HepG2 (cell line): ENCODE data around the gene NFAT5. TPM values are rescaled to one million over a fixed set of nuclear protein-coding genes. Genes with fewer than 3 reads are reported as not detected.

ENCODE experiments used
- CHCHD3 ChIP-seq: sonication (generic); formaldehyde crosslinking; IDR thresholded peaks from 2 replicates; pipeline ENCODE4 v1.8.0; 2022; ENCODE audit warnings: mild to moderate bottlenecking, missing genetic modification reagents, moderate library complexity
- HNRNPL ChIP-seq: fragments of 200-400 bp; formaldehyde crosslinking; IDR thresholded peaks from 2 replicates; pipeline ENCODE4 v1.6.1; 2017; ENCODE audit warnings: mild to moderate bottlenecking, low read depth, low read length
- IKZF1 ChIP-seq: fragments of 450-650 bp; IDR thresholded peaks from 2 replicates; pipeline ENCODE4 v1.7.1; 2016
- KAT8 ChIP-seq: IDR thresholded peaks from 2 replicates; pipeline ENCODE4 v1.6.1; 2016; ENCODE audit warnings: missing genetic modification reagents, missing compliant biosample characterization
- MIXL1 ChIP-seq: IDR thresholded peaks from 2 replicates; pipeline ENCODE4 v1.6.1; 2016
- POGZ ChIP-seq: sonication (generic); formaldehyde crosslinking; IDR thresholded peaks from 2 replicates; pipeline ENCODE4 v1.4.0; 2020; ENCODE audit warnings: mild to moderate bottlenecking, missing genetic modification reagents
- RCOR2 ChIP-seq: IDR thresholded peaks from 2 replicates; pipeline ENCODE4 v1.6.1; 2016; ENCODE audit warnings: missing biosample characterization, missing genetic modification reagents
- SCMH1 ChIP-seq: sonication (generic); formaldehyde crosslinking; IDR thresholded peaks from 2 replicates; pipeline ENCODE4 v1.9.0; 2021; ENCODE audit warnings: missing genetic modification reagents, mild to moderate bottlenecking, borderline replicate concordance
- TFE3 ChIP-seq: IDR thresholded peaks from 2 replicates; pipeline ENCODE4 v1.6.1; 2016
- ZBTB4 ChIP-seq: sonication (generic); formaldehyde crosslinking; IDR thresholded peaks from 2 replicates; pipeline ENCODE4 v1.4.0; 2020; ENCODE audit warnings: missing genetic modification reagents, mild to moderate bottlenecking, borderline replicate concordance
- ZFX ChIP-seq: sonication (generic); formaldehyde crosslinking; IDR thresholded peaks from 2 replicates; pipeline ENCODE4 v1.4.0; 2020; ENCODE audit warnings: mild to moderate bottlenecking, low read depth, missing genetic modification reagents, moderate library complexity
- ZNF34 ChIP-seq: sonication (generic); formaldehyde crosslinking; IDR thresholded peaks from 2 replicates; pipeline ENCODE4 v1.4.0; 2020; ENCODE audit warnings: mild to moderate bottlenecking, missing genetic modification reagents, borderline replicate concordance
- ZNF556 ChIP-seq: sonication (generic); formaldehyde crosslinking; IDR thresholded peaks from 2 replicates; pipeline ENCODE4 v1.4.0; 2020; ENCODE audit warnings: mild to moderate bottlenecking, missing genetic modification reagents, borderline replicate concordance
- ZNF607 ChIP-seq: sonication (generic); formaldehyde crosslinking; IDR thresholded peaks from 2 replicates; pipeline ENCODE4 v1.5.1; 2020; ENCODE audit warnings: missing genetic modification reagents, mild to moderate bottlenecking, borderline replicate concordance
- ZNF720 ChIP-seq: sonication (generic); formaldehyde crosslinking; IDR thresholded peaks from 2 replicates; pipeline ENCODE4 v1.4.0; 2020; ENCODE audit warnings: missing genetic modification reagents
- ZNF761 ChIP-seq: sonication (generic); formaldehyde crosslinking; conservative IDR thresholded peaks from 2 replicates; pipeline ENCODE4 v1.4.0; 2020; ENCODE audit warnings: mild to moderate bottlenecking, missing genetic modification reagents
- polyA plus RNA-seq, 8 experiments: library from polyadenylated mRNA; depleted of rRNA in 3 of 8; stranded (reverse) in 7 of 8; unstranded in 1 of 8; fragments of >200 nt; fragmentation: Illumina TruSeq in 4 of 8; extraction: Trizol in 4 of 8; gene quantifications; 2 replicates each; pipeline versions ENCODE4 v1.2.1 to v1.2.3, GENCODE V29; 2011 to 2016; ENCODE audit warnings: low read depth in 4 of 8, missing spikeins in 1 of 8, mixed read lengths in 1 of 8; ENCODE audit not compliant: insufficient read depth in 1 of 8
- total RNA-seq, 5 experiments: library from RNA; depleted of rRNA; stranded (reverse); fragments of >200 nt; fragmentation: Illumina TruSeq; extraction: Trizol; gene quantifications; 2 replicates each; pipeline ENCODE4 v1.2.3, GENCODE V29; 2016; ENCODE audit warnings: low read depth in 1 of 5
- TF ChIP-seq, protein P1 (sequence below): sonication (generic); formaldehyde crosslinking; IDR thresholded peaks from 2 replicates; pipeline ENCODE4 v1.4.0; 2020; ENCODE audit warnings: missing genetic modification reagents
- TF ChIP-seq, protein P2 (sequence below): sonication (generic); formaldehyde crosslinking; IDR thresholded peaks from 2 replicates; pipeline ENCODE4 v1.9.0; 2022; ENCODE audit warnings: low read depth, missing genetic modification reagents
- TF ChIP-seq, protein P3 (sequence below): sonication (generic); formaldehyde crosslinking; IDR thresholded peaks from 2 replicates; pipeline ENCODE4 v1.8.1; 2023; ENCODE audit warnings: mild to moderate bottlenecking, moderate library complexity, missing genetic modification reagents

Gene NFAT5
- total and polyA plus RNA-seq, 2 of the 13 experiments (the other 11 are each of a cell fraction or from before 2014, with no cell fraction given), result 20.5 to 54.3 TPM

GRCh38 chr16:69726313-69727060 is 160.7 kb downstream of the NFAT5 start, which contains the start of gene NQO1 (continued):
- peak; percentile 32; the same call in 1 of the 2 replicates for TF ChIP-seq ZNF556 (CRISPR knock-in tag)
- TF ChIP-seq RCOR2 (CRISPR knock-in tag), result no peak
- TF ChIP-seq SCMH1 (CRISPR knock-in tag), result no peak
- TF ChIP-seq MIXL1 (CRISPR knock-in tag), result no peak
- TF ChIP-seq IKZF1, result no peak
- TF ChIP-seq, protein P1, sequence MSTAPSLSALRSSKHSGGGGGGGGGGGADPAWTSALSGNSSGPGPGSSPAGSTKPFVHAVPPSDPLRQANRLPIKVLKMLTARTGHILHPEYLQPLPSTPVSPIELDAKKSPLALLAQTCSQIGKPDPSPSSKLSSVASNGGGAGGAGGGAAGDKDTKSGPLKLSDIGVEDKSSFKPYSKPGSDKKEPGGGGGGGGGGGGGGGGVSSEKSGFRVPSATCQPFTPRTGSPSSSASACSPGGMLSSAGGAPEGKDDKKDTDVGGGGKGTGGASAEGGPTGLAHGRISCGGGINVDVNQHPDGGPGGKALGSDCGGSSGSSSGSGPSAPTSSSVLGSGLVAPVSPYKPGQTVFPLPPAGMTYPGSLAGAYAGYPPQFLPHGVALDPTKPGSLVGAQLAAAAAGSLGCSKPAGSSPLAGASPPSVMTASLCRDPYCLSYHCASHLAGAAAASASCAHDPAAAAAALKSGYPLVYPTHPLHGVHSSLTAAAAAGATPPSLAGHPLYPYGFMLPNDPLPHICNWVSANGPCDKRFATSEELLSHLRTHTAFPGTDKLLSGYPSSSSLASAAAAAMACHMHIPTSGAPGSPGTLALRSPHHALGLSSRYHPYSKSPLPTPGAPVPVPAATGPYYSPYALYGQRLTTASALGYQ (CRISPR knock-in tag), result no peak
- no peak; the same call in 1 of the 2 replicates for TF ChIP-seq POGZ (CRISPR knock-in tag)
- peak; percentile 52; the same call in 1 of the 2 replicates for TF ChIP-seq KAT8 (CRISPR knock-in tag)
- TF ChIP-seq ZNF761 (CRISPR knock-in tag), result no peak
- peak; percentile 40; the same call in 1 of the 2 replicates for TF ChIP-seq TFE3 (CRISPR knock-in tag)
- peak; percentile 93 for TF ChIP-seq HNRNPL
- no peak for TF ChIP-seq ZNF34
- TF ChIP-seq ZNF720 (CRISPR knock-in tag), result no peak
- TF ChIP-seq CHCHD3 (CRISPR knock-in tag), result no peak
- TF ChIP-seq ZNF607, result no peak; the same call in 1 of the 2 replicates
- TF ChIP-seq, protein P2, sequence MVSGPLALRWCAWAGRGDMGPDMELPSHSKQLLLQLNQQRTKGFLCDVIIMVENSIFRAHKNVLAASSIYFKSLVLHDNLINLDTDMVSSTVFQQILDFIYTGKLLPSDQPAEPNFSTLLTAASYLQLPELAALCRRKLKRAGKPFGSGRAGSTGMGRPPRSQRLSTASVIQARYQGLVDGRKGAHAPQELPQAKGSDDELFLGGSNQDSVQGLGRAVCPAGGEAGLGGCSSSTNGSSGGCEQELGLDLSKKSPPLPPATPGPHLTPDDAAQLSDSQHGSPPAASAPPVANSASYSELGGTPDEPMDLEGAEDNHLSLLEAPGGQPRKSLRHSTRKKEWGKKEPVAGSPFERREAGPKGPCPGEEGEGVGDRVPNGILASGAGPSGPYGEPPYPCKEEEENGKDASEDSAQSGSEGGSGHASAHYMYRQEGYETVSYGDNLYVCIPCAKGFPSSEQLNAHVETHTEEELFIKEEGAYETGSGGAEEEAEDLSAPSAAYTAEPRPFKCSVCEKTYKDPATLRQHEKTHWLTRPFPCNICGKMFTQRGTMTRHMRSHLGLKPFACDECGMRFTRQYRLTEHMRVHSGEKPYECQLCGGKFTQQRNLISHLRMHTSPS (CRISPR knock-in tag), result peak; percentile 97
- TF ChIP-seq ZBTB4 (CRISPR knock-in tag), result 0 out of 2 replicates have a peak, but pooled peaks have one; percentile 66
- peak; percentile 75 for TF ChIP-seq ZFX
- TF ChIP-seq, protein P3, sequence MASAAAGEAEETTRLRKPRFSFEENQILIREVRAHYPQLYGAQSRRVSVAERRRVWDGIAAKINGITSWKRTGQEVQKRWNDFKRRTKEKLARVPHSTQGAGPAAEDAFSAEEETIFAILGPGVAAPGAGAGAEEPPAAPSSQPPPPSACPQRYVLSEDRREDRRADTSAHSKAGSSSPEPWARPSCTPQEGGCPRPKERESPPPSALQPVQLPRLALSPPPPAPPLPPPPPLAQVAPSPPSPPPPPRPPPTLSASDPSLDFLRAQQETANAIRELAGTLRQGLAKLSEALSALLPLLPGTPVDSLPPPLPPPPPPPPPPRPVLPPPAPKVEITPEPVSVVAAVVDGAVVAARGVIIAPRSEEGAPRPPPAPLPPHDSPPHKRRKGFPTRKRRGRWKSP (CRISPR knock-in tag), result peak; percentile 65; the same call in 1 of the 2 replicates
